GM12801 (cell line): Measurements from ENCODE around the gene POU2AF1.

Experiments used
- CTCF ChIP-seq: IDR thresholded peaks from one replicate; pipeline ENCODE4 v1.5.1; 2011; ENCODE audit warnings: control low read depth; ENCODE audit not compliant: insufficient read length; ENCODE audit errors: extremely low read depth

Gene POU2AF1

GRCh38 chr11:111351374-111352055 lies 27.6 kb downstream of the POU2AF1 start:
- no peak for TF ChIP-seq CTCF

- no peak for TF ChIP-seq CTCF
Measured at GRCh38 chr11:111350811-111351210, 28.3 kb downstream of the POU2AF1 start.

- no peak for TF ChIP-seq CTCF
Measured at GRCh38 chr11:111349191-111349695, 29.8 kb downstream of the POU2AF1 start.

GRCh38 chr11:111348147-111348546 lies 30.9 kb downstream of the POU2AF1 start:
- TF ChIP-seq CTCF = no peak

- no peak for TF ChIP-seq CTCF
Measured at GRCh38 chr11:111347723-111348115, 31.4 kb downstream of the POU2AF1 start.

- no peak for TF ChIP-seq CTCF
Measured at GRCh38 chr11:111347002-111347722, 31.9 kb downstream of the POU2AF1 start.

- TF ChIP-seq CTCF = no peak
Measured at GRCh38 chr11:111344032-111344431, 35.0 kb downstream of the POU2AF1 start.
